22Rv1 (cell line): ENCODE data around the gene TOE1.

ENCODE experiments used
- ZFX ChIP-seq: fragments of 450-650 bp; IDR thresholded peaks from 2 replicates; pipeline ENCODE4 v1.6.1; 2017; ENCODE audit warnings: antibody characterized with exemption, borderline replicate concordance
- TF ChIP-seq, protein P1 (sequence below): fragments of 450-650 bp; IDR thresholded peaks from 2 replicates; pipeline ENCODE4 v1.5.1; 2017; ENCODE audit warnings: mild to moderate bottlenecking

DNA sequence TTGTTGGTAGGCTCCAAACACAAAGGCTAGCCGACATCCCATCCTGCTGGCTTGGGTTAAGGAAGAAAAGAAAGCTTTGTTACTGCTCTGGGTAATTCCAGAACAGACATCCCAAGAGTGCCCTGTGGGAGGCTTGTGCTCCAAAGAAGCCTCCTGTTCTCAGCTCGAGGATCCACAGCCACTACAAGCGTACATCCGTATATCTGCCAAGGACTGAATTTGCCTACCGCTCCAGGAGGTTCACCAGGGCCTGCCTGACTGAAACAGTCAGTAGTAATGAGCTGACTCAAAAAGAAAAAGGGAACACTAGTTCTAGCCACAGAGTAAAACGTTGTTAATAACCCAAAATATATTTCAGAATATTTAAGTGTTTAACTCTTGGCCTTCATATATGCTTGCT is 25.1 kb downstream of the TOE1 start:
- TF ChIP-seq, protein P1, sequence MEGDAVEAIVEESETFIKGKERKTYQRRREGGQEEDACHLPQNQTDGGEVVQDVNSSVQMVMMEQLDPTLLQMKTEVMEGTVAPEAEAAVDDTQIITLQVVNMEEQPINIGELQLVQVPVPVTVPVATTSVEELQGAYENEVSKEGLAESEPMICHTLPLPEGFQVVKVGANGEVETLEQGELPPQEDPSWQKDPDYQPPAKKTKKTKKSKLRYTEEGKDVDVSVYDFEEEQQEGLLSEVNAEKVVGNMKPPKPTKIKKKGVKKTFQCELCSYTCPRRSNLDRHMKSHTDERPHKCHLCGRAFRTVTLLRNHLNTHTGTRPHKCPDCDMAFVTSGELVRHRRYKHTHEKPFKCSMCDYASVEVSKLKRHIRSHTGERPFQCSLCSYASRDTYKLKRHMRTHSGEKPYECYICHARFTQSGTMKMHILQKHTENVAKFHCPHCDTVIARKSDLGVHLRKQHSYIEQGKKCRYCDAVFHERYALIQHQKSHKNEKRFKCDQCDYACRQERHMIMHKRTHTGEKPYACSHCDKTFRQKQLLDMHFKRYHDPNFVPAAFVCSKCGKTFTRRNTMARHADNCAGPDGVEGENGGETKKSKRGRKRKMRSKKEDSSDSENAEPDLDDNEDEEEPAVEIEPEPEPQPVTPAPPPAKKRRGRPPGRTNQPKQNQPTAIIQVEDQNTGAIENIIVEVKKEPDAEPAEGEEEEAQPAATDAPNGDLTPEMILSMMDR, result no peak
- TF ChIP-seq ZFX, result no peak
